GM12878 (cell line): ENCODE results near the gene CYP4V2. TPM values are rescaled to one million over a fixed set of nuclear protein-coding genes. Genes with fewer than 3 reads are reported as not detected.
A peak's percentile ranks its signal among the peaks of the same experiment; 100 is the strongest.

Experiments
- ATF2 ChIP-seq: IDR thresholded peaks from 2 replicates; pipeline ENCODE4 v1.6.1; 2012; ENCODE audit warnings: low read length, inconsistent platforms
- CBFB ChIP-seq: IDR thresholded peaks from 2 replicates; pipeline ENCODE4 v1.6.1; 2016; ENCODE audit warnings: antibody characterized with exemption, low read depth
- CBX3 ChIP-seq: fragments of 200-600 bp; sonication (generic); IDR thresholded peaks from 2 replicates; pipeline ENCODE4 v1.6.1; 2016; ENCODE audit warnings: low read depth, borderline replicate concordance
- EP300 ChIP-seq, 2 experiments: fragments of 150-350 bp in 1 of 2; IDR thresholded peaks; 2 replicates each; pipeline ENCODE4 v1.6.1; 2011 to 2012; ENCODE audit warnings: low read depth in 2 of 2, low read length in 2 of 2, borderline replicate concordance in 1 of 2, improper control_type of control experiment in 1 of 2, inconsistent platforms in 1 of 2; ENCODE audit not compliant: control insufficient read depth in 1 of 2
- HDAC6 ChIP-seq: fragments of 200-600 bp; sonication (generic); IDR thresholded peaks from one replicate; pipeline ENCODE4 v1.8.0; 2017; ENCODE audit warnings: antibody characterized with exemption; ENCODE audit not compliant: unreplicated experiment
- HSF1 ChIP-seq: fragments of 150-350 bp; IDR thresholded peaks from 2 replicates; pipeline ENCODE4 v1.6.1; 2014; ENCODE audit warnings: mild to moderate bottlenecking, low read depth, low read length
- IRF3 ChIP-seq: fragments of 450-650 bp; IDR thresholded peaks from 2 replicates; pipeline ENCODE4 v1.6.1; 2014; ENCODE audit warnings: mild to moderate bottlenecking
- LARP7 ChIP-seq: fragments of 450-650 bp; IDR thresholded peaks from 2 replicates; pipeline ENCODE4 v1.6.1; 2017; ENCODE audit warnings: mild to moderate bottlenecking
- MYC ChIP-seq: IDR thresholded peaks from 2 replicates; pipeline ENCODE4 v1.6.1; 2011; ENCODE audit warnings: mild to moderate bottlenecking, low read length, moderate library complexity, inconsistent platforms; ENCODE audit not compliant: insufficient read depth, insufficient replicate concordance, insufficient read length, severe bottlenecking
- NFXL1 ChIP-seq: fragments of 450-650 bp; IDR thresholded peaks from 2 replicates; pipeline ENCODE4 v1.6.1; 2017; ENCODE audit warnings: antibody characterized with exemption, mild to moderate bottlenecking, borderline replicate concordance
- PAX8 ChIP-seq: fragments of 450-650 bp; IDR thresholded peaks from 2 replicates; pipeline ENCODE4 v1.6.1; 2017; ENCODE audit warnings: mild to moderate bottlenecking, moderate library complexity
- PBX3 ChIP-seq: IDR thresholded peaks from 2 replicates; pipeline ENCODE4 v1.6.1; 2011; ENCODE audit warnings: mild to moderate bottlenecking, low read depth, low read length, moderate library complexity; ENCODE audit not compliant: insufficient replicate concordance
- RAD21 ChIP-seq: IDR thresholded peaks from 2 replicates; pipeline ENCODE4 v1.6.1; 2011; ENCODE audit warnings: mild to moderate bottlenecking, low read depth, low read length, moderate library complexity; ENCODE audit not compliant: insufficient read depth
- SMARCA5 ChIP-seq: fragments of 450-650 bp; IDR thresholded peaks from 2 replicates; pipeline ENCODE4 v1.6.1; 2017; ENCODE audit warnings: mild to moderate bottlenecking
- STAT1 ChIP-seq: fragments of 450-650 bp; conservative IDR thresholded peaks from 2 replicates; pipeline ENCODE4 v1.6.1; 2014; ENCODE audit warnings: antibody characterized with exemption, mild to moderate bottlenecking
- SUZ12 ChIP-seq: fragments of 200-600 bp; sonication (generic); IDR thresholded peaks from one replicate; pipeline ENCODE4 v1.6.1; 2018; ENCODE audit warnings: antibody characterized with exemption, mild to moderate bottlenecking; ENCODE audit not compliant: unreplicated experiment
- TCF7 ChIP-seq: IDR thresholded peaks from 2 replicates; pipeline ENCODE4 v1.6.1; 2014; ENCODE audit warnings: antibody characterized with exemption, borderline replicate concordance
- ZBTB40 ChIP-seq: fragments of 450-650 bp; IDR thresholded peaks from 2 replicates; pipeline ENCODE4 v1.6.1; 2016; ENCODE audit warnings: mild to moderate bottlenecking, moderate library complexity, borderline replicate concordance
- ZNF384 ChIP-seq: IDR thresholded peaks from 2 replicates; pipeline ENCODE4 v1.6.1; 2012; ENCODE audit warnings: low read depth, mild to moderate bottlenecking, low read length, improper control_type of control experiment, borderline replicate concordance
- polyA plus RNA-seq, 11 experiments: library from polyadenylated mRNA; depleted of rRNA in 4 of 11; unstranded in 6 of 11; stranded (reverse) in 5 of 11; fragments of >200 nt; fragmentation: Nextera tagmentation in 4 of 11; fragmentation: Illumina TruSeq in 1 of 11; extraction: Ambion mirVana in 4 of 11; extraction: Trizol in 1 of 11; gene quantifications; 1 replicate in 1 of 11; 2 replicates in 10 of 11; pipeline versions ENCODE4 v1.2.1 to v1.2.3, GENCODE V29; 2011 to 2016; ENCODE audit warnings: inconsistent platforms in 2 of 11, missing spikeins in 2 of 11, low read depth in 1 of 11
- total RNA-seq, 4 experiments: library from RNA; depleted of rRNA in 3 of 4; stranded (reverse); fragments of >200 nt in 3 of 4; fragmentation: Illumina TruSeq in 1 of 4; extraction: Trizol in 1 of 4; gene quantifications; 2 replicates each; pipeline versions ENCODE4 v1.2.1 to v1.2.3, GENCODE V29; 2013 to 2021

Gene CYP4V2
- total and polyA plus RNA-seq, 10 of the 15 experiments (the other 5 are each of a cell fraction or from before 2014, with no cell fraction given): 1.2 to 8.2 (median 6.8) TPM

- TF ChIP-seq IRF3: peak; percentile 31; the same call in 1 of the 2 replicates
- TF ChIP-seq LARP7: peak; percentile 94
- no peak for TF ChIP-seq NFXL1
- TF ChIP-seq MYC: no peak
- no peak for TF ChIP-seq PAX8
- no peak for TF ChIP-seq PBX3
- no peak for TF ChIP-seq ATF2
- TF ChIP-seq HSF1: no peak
- peak; percentile 98 for TF ChIP-seq SMARCA5
- peak; percentile 21; the same call in 1 of the 2 replicates for TF ChIP-seq CBFB
- TF ChIP-seq EP300 (IDR thresholded peaks at IDR 0.05; ENCODE audit: borderline replicate concordance in 1 of 2, control insufficient read depth in 1 of 2, low read depth in 2 of 2, low read length in 2 of 2): no peak
- TF ChIP-seq ZNF384: no peak
- TF ChIP-seq RAD21: peak; percentile 42
- TF ChIP-seq ZBTB40: peak; percentile 84
- no peak for TF ChIP-seq TCF7
- peak; percentile 66 for TF ChIP-seq HDAC6
- no peak for TF ChIP-seq STAT1
- TF ChIP-seq SUZ12: no peak
- TF ChIP-seq CBX3: no peak
Measured at GRCh38 chr4:186191200-186192065, at the start of gene CYP4V2 (continued).
